H1 (cell line): ENCODE results near the gene PDE8B. TPM values are rescaled to one million over a fixed set of nuclear protein-coding genes. Genes with fewer than 3 reads are reported as not detected.

Experiments
- ATF2 ChIP-seq: IDR thresholded peaks from 2 replicates; pipeline ENCODE4 v1.6.1; 2012; ENCODE audit warnings: low read length, inconsistent platforms
- CHD7 ChIP-seq: fragments of 300-600 bp; sonication (generic); IDR thresholded peaks from 2 replicates; pipeline ENCODE4 v1.7.1; 2012; ENCODE audit warnings: low read length, moderate library complexity, mild to moderate bottlenecking, inconsistent platforms; ENCODE audit not compliant: insufficient replicate concordance
- CTBP2 ChIP-seq: IDR thresholded peaks from 2 replicates; pipeline ENCODE4 v1.7.0; 2011; ENCODE audit warnings: borderline replicate concordance, mild to moderate bottlenecking, moderate library complexity, mixed read lengths, low read length; ENCODE audit not compliant: insufficient read depth, insufficient read length
- NRF1 ChIP-seq: IDR thresholded peaks from 2 replicates; pipeline ENCODE4 v1.6.1; 2011; ENCODE audit warnings: mild to moderate bottlenecking, low read depth, low read length, improper control_type of control experiment
- RXRA ChIP-seq: IDR thresholded peaks from 2 replicates; pipeline ENCODE4 v1.6.1; 2011; ENCODE audit warnings: low read depth, mild to moderate bottlenecking, low read length, moderate library complexity; ENCODE audit not compliant: insufficient read depth
- SP1 ChIP-seq: IDR thresholded peaks from 2 replicates; pipeline ENCODE4 v1.6.1; 2011; ENCODE audit warnings: low read depth, low read length
- TEAD4 ChIP-seq: IDR thresholded peaks from 2 replicates; pipeline ENCODE4 v1.6.1; 2012; ENCODE audit warnings: low read depth, low read length, inconsistent platforms, mixed read lengths
- USF2 ChIP-seq: IDR thresholded peaks from 2 replicates; pipeline ENCODE4 v1.6.1; 2011; ENCODE audit warnings: low read length, improper control_type of control experiment
- ZNF274 ChIP-seq: IDR thresholded peaks from 2 replicates; pipeline ENCODE4 v1.7.0; 2012; ENCODE audit warnings: low read length, borderline replicate concordance; ENCODE audit errors: extremely low read depth
- polyA plus RNA-seq, 7 experiments: library from polyadenylated mRNA; depleted of rRNA in 3 of 7; stranded (reverse) in 5 of 7; unstranded in 2 of 7; fragments of >200 nt in 5 of 7; fragments of 200-250 nt in 2 of 7; gene quantifications; 1 replicate in 5 of 7; 2 replicates in 1 of 7; 4 replicates in 1 of 7; pipeline versions ENCODE4 v1.2.1 to v1.2.3, GENCODE V29; 2011 to 2013; ENCODE audit warnings: missing spikeins in 2 of 7, mixed read lengths in 2 of 7
- total RNA-seq: library from RNA; stranded (reverse); fragmentation: NEBNext Ultra II Directional; extraction: Animal tissue kit (Norgen Biotek cat#: 25700); gene quantifications from 2 replicates; pipeline ENCODE4 v1.2.1, GENCODE V29; 2021

The PDE8B gene
- total and polyA plus RNA-seq, 2 of the 8 experiments (the other 6 are each of a cell fraction or from before 2014, with no cell fraction given), result 0.32 to 1.1 TPM

- TF ChIP-seq CHD7 (no peak), NRF1 (no peak), SP1 (no peak), ATF2 (no peak), RXRA (no peak), CTBP2 (no peak), TEAD4 (no peak), USF2 (no peak), ZNF274 (no peak)
Measured at GRCh38 chr5:77402796-77403195, 192.3 kb downstream of the PDE8B start (continued).
